Kidney epithelial cell (primary cell): ENCODE results near the gene KRTAP4-16. TPM values are rescaled to one million over a fixed set of nuclear protein-coding genes. Genes with fewer than 3 reads are reported as not detected.
A peak's percentile ranks its signal among the peaks of the same experiment; 100 is the strongest.
"Not testable (repeated sequence)": the region's sequence is repeated elsewhere in the genome, so short reads cannot be mapped to it uniquely, and the experiment has no call there.

Experiments
- DNase-seq: peaks from one replicate; pipeline ENCODE4 v3.0.0-alpha.2; 2010; ENCODE audit warnings: low read depth
- H3K27me3 ChIP-seq: 2 replicates; pipeline ENCODE4 v1.6.0; 2011; ENCODE audit warnings: low read length; ENCODE audit not compliant: control insufficient read depth, insufficient read depth
- H3K36me3 ChIP-seq: 2 replicates; pipeline ENCODE4 v1.5.1; 2011; ENCODE audit warnings: low read length; ENCODE audit not compliant: control insufficient read depth, insufficient read depth
- H3K4me3 ChIP-seq: 2 replicates; pipeline ENCODE4 v1.5.1; 2011; ENCODE audit warnings: low read depth, mild to moderate bottlenecking, control low read depth, low read length
- CTCF ChIP-seq: IDR thresholded peaks from 2 replicates; pipeline ENCODE4 v1.5.1; 2011; ENCODE audit warnings: mild to moderate bottlenecking, moderate library complexity, low read length, control low read depth, inconsistent platforms; ENCODE audit not compliant: insufficient read depth, poor library complexity, severe bottlenecking
- total RNA-seq: library from RNA; depleted of rRNA; stranded (reverse); fragments of >200 nt; gene quantifications from 2 replicates; pipeline ENCODE4 v1.2.3, GENCODE V29; 2015

KRTAP4-16 gene
- total RNA-seq, 1 donor from 2014 or later = not detected

GRCh38 chr17:41145261-41145660 lies 43.3 kb upstream of the KRTAP4-16 start:
- H3K36me3 ChIP-seq = no peaks in the 10 kb centered on the region
- no peak for DNase-seq
- no peaks in the 10 kb centered on the region for H3K27me3 ChIP-seq
- no peak for TF ChIP-seq CTCF
- no peak overlapping the region for H3K4me3 ChIP-seq

DNA sequence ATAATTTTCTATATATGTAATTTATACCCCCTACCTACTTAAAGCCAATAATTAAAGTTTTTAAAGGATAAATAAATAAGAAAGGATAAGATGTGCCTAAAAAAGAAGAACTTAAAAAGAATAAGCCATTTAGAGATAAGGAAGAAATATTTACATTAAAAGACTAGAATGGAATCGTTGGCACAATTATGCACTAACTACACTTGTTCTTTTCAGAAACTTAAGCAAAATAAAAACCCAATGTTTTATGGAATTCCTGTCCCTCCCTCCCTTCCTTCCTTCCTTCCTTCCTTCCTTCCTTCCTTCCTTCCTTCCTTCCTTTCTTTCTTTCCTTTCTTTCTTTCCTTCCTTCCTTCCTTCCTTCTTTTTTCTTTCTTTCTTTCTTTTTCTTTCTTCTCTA lies 42.8 kb upstream of the KRTAP4-16 start:
- no peak for TF ChIP-seq CTCF
- no peaks in the 10 kb centered on the region for H3K27me3 ChIP-seq
- DNase-seq = no peak
- H3K4me3 ChIP-seq = no peak overlapping the region
- H3K36me3 ChIP-seq = no peaks in the 10 kb centered on the region

- TF ChIP-seq CTCF = no peak
- Histone ChIP-seq H3K4me3 (no peak overlapping the region), H3K27me3 (no peaks in the 10 kb centered on the region), H3K36me3 (no peaks in the 10 kb centered on the region)
- no peak for DNase-seq
These were observed 39.4 kb upstream of the KRTAP4-16 start for GRCh38 chr17:41141361-41141760.

DNA sequence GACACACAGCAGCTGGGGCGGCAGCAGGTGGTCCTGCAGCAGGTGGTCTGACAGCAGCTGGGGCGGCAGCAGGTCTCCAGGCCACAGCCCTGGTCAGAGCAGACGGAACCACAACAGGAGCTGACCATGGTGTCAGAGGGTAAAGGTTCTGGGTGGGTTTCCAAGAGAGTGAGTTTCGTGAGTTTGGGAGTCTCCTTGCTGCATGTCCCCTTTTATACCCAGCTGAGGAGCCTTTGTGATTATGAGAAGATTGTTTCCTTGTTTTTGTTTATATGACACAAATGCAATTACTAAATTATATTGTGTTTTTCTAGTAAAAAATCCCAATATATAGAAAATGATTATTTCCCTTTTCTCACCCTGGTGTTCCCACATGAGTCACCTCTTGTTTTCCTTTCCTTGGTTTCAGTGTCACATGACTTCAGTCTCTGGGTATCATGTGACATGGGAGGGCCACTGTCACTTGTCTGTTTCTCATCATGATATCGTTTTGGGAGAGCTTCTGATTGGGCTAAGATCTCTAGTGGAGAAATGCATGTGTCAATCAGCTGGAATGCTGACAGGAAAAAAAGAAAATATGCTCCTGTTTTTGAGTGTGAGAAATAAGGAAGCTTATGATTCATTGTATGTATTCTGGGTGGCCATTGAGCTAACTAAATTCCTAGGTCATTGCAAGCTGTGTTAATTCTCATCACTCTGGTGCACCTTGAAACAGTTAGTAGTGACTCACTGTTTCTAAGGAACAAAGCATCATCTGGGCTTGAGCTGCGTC lies 38.5 kb upstream of the KRTAP4-16 start, which contains the start of gene KRTAP4-6:
KRTAP4-6 (minus strand) TSS at position 185 of the 772 bp plus-strand sequence; CDS start at position 128, 57 bp downstream.
- DNase-seq = peak; percentile 92
- no peak for TF ChIP-seq CTCF
- Histone ChIP-seq H3K4me3 (no peak within 1 kb of the TSS), H3K36me3 (no peaks in the 10 kb centered on the region), H3K27me3 (no peaks in the 10 kb centered on the region)

GRCh38 chr17:41139865-41140264 lies 37.9 kb upstream of the KRTAP4-16 start:
- DNase-seq, H3K36me3 ChIP-seq, H3K27me3 ChIP-seq, H3K4me3 ChIP-seq: not testable (repeated sequence)

DNA sequence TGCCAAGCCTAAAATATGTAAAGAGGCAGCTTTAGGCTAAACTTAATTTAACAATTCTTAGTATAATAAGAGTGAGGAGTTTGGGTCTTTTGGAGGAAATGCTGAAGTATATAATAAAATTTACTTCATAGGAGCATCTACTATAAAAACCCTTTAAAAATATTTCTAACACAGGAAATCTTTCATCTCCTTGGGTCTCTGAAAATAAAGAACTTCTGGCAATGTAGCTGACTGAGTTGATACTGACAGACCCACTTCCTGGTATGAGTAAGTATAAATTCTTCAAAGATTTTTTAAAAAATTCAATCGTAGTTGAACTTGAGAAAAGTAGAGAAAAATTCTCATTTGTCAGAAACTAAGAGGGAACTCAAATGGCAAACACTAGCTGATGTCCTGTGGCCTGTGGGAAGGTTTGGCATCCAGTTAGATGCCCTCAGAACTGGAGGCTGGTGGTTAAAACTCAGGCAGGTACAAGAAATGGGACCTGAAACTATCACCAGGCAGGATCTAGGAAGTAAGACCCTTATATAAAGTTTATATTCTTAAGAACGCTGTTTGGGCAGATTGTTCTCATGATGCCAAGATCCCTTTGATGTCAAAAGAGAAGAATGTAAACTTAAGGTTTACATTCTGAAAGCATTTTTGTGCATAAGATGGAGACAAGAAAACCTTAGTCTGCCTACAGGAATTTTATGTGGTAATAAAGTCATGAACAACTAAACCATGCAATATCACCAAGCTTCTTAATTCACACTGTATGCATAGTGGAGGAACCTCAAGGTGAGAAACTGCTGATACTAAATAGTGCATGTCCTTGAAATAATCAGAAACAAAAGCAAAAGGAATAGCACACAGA lies 32.1 kb upstream of the KRTAP4-16 start:
- Histone ChIP-seq H3K4me3 (no peak overlapping the region), H3K27me3 (no peaks in the 10 kb centered on the region), H3K36me3 (no peaks in the 10 kb centered on the region)
- no peak for TF ChIP-seq CTCF
- DNase-seq = no peak
